ENCODE results near the gene SLAMF8.

DNA sequence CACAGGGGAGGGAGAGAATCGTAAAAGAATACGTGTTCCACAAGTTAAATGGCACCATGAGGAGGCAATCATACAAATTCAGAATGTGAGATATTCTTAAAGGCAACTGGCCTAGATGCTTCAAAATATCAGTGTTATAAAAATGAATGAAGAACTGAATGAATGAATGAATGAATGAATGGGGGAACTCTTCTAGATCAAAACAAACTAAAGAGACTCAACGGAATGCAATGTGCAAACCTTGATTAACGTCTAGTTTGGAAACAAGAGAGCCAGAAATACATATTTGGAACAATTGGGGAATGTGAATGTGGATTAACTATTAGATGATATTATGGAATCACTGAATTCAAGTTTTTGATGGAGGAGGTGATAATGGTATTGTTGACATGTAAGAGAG lies 56.5 kb downstream of the SLAMF8 start:
- TF ChIP-seq POLR2AphosphoS5 (IDR thresholded peaks at IDR 0.05; ENCODE audit: low read depth, low read length) (no peak), TAF1 (IDR thresholded peaks at IDR 0.05; ENCODE audit: borderline replicate concordance, insufficient read depth, low read length) (no peak), SIN3A (IDR thresholded peaks at IDR 0.05; ENCODE audit: borderline replicate concordance, insufficient read depth, low read length) (no peak), FOXP2 (optimal IDR thresholded peaks at IDR 0.05; ENCODE audit: borderline replicate concordance, extremely low read depth, extremely low read length, insufficient read depth) (no peak)
- TF ChIP-seq, protein P1, sequence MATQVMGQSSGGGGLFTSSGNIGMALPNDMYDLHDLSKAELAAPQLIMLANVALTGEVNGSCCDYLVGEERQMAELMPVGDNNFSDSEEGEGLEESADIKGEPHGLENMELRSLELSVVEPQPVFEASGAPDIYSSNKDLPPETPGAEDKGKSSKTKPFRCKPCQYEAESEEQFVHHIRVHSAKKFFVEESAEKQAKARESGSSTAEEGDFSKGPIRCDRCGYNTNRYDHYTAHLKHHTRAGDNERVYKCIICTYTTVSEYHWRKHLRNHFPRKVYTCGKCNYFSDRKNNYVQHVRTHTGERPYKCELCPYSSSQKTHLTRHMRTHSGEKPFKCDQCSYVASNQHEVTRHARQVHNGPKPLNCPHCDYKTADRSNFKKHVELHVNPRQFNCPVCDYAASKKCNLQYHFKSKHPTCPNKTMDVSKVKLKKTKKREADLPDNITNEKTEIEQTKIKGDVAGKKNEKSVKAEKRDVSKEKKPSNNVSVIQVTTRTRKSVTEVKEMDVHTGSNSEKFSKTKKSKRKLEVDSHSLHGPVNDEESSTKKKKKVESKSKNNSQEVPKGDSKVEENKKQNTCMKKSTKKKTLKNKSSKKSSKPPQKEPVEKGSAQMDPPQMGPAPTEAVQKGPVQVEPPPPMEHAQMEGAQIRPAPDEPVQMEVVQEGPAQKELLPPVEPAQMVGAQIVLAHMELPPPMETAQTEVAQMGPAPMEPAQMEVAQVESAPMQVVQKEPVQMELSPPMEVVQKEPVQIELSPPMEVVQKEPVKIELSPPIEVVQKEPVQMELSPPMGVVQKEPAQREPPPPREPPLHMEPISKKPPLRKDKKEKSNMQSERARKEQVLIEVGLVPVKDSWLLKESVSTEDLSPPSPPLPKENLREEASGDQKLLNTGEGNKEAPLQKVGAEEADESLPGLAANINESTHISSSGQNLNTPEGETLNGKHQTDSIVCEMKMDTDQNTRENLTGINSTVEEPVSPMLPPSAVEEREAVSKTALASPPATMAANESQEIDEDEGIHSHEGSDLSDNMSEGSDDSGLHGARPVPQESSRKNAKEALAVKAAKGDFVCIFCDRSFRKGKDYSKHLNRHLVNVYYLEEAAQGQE (IDR thresholded peaks at IDR 0.05; ENCODE audit: insufficient read depth in 1 of 2, low read depth in 2 of 2, low read length in 2 of 2) = no peak
